ENCODE results near the gene C8B.

- no peak for TF ChIP-seq EP300 (IDR thresholded peaks at IDR 0.05)
- TF ChIP-seq CTCF (IDR thresholded peaks at IDR 0.05), result no peak
- TF ChIP-seq POLR2AphosphoS5 (IDR thresholded peaks at IDR 0.05), result no peak
Measured at GRCh38 chr1:56979986-56980755, 14.4 kb upstream of the C8B start.
